Parathyroid adenoma (tissue), 2 donors: ENCODE results near the gene F8.

ENCODE experiments used
- H2AFZ ChIP-seq: fragments of 300-600 bp; sonication (generic); one replicate; pipeline ENCODE4 v1.7.0; 2017; ENCODE audit warnings: antibody characterized with exemption, mild to moderate bottlenecking
- H3K27ac ChIP-seq: fragments of 300-600 bp; sonication (generic); one replicate; pipeline ENCODE4 v1.7.0; 2017
- H3K27me3 ChIP-seq: fragments of 300-600 bp; sonication (generic); one replicate; pipeline ENCODE4 v1.7.0; 2017; ENCODE audit warnings: low read length; ENCODE audit not compliant: control insufficient read depth, insufficient read depth
- H3K36me3 ChIP-seq: fragments of 300-600 bp; sonication (generic); one replicate; pipeline ENCODE4 v1.7.0; 2017; ENCODE audit warnings: low read length; ENCODE audit not compliant: control insufficient read depth, insufficient read depth
- H3K4me1 ChIP-seq: fragments of 300-600 bp; sonication (generic); one replicate; pipeline ENCODE4 v1.7.0; 2017; ENCODE audit warnings: control low read depth
- H3K4me2 ChIP-seq: fragments of 300-600 bp; sonication (generic); one replicate; pipeline ENCODE4 v1.7.0; 2017; ENCODE audit warnings: low read length
- H3K4me3 ChIP-seq: fragments of 300-600 bp; sonication (generic); one replicate; pipeline ENCODE4 v1.7.0; 2017; ENCODE audit warnings: low read depth, low read length
- H3K79me2 ChIP-seq: fragments of 300-600 bp; sonication (generic); one replicate; pipeline ENCODE4 v1.7.0; 2017; ENCODE audit warnings: control low read depth
- H3K9ac ChIP-seq: fragments of 300-600 bp; sonication (generic); one replicate; pipeline ENCODE4 v1.7.0; 2017; ENCODE audit warnings: mild to moderate bottlenecking
- H3K9me3 ChIP-seq: fragments of 300-600 bp; sonication (generic); one replicate; pipeline ENCODE4 v1.7.0; 2017; ENCODE audit warnings: low read length; ENCODE audit not compliant: control insufficient read depth
- TF ChIP-seq, protein P1 (sequence below): fragments of 300-600 bp; sonication (generic); IDR thresholded peaks from one replicate; pipeline ENCODE4 v1.7.0; 2017; ENCODE audit warnings: antibody characterized with exemption, mild to moderate bottlenecking
- donor health status: primary hyperparathyroidism.

The F8 gene

DNA sequence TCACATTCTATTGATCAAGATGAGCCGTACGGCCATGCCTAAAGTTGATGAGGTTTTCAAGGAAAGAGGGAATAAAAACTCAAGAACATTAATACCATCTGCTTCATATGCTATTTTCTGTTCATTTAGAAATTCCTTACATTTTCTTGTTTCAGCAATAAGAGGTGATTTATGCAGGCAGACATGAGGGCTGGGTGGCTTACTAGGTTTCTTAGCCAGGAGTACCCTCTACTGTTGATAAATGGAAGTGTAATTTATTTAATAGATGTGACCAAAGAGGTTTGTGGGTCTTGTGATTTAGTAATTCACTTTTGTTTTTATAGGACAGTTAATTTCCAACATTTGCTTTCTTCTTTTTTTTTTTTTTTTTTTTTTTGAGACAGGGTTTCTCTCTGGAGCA, 181.7 kb downstream of the F8 start:
- Histone ChIP-seq H3K4me1 (no peaks in the 10 kb centered on the region), H3K4me2 (no peak overlapping the region), H3K36me3 (no peaks in the 10 kb centered on the region), H2AFZ (no peak overlapping the region), H3K79me2 (no peaks in the 10 kb centered on the region), H3K4me3 (no peak overlapping the region), H3K9ac (no peak overlapping the region), H3K27ac (no peak overlapping the region), H3K27me3 (no peaks in the 10 kb centered on the region), H3K9me3 (no peaks in the 10 kb centered on the region)
- TF ChIP-seq, protein P1, sequence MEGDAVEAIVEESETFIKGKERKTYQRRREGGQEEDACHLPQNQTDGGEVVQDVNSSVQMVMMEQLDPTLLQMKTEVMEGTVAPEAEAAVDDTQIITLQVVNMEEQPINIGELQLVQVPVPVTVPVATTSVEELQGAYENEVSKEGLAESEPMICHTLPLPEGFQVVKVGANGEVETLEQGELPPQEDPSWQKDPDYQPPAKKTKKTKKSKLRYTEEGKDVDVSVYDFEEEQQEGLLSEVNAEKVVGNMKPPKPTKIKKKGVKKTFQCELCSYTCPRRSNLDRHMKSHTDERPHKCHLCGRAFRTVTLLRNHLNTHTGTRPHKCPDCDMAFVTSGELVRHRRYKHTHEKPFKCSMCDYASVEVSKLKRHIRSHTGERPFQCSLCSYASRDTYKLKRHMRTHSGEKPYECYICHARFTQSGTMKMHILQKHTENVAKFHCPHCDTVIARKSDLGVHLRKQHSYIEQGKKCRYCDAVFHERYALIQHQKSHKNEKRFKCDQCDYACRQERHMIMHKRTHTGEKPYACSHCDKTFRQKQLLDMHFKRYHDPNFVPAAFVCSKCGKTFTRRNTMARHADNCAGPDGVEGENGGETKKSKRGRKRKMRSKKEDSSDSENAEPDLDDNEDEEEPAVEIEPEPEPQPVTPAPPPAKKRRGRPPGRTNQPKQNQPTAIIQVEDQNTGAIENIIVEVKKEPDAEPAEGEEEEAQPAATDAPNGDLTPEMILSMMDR, result peak; percentile 55

DNA sequence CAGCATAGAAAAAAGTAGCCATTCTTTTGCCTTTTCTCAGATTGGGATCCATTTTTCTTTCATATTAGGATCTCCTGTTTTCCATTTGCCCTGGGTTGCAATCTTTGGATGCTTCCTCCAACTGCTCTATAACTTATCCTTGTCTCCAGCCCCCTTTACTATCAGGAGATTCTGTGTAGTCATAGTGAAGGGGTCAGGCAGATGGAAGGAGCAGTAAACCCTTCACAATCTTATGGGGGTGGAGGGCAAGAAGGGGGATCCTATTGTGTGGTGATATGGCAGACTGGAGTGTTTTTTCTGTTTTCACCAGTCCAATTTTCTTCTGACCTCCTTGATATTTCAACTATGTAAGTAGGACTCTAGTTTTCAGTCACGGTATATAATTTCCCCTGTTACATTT, 186.4 kb downstream of the F8 start:
- H3K4me2 ChIP-seq, result no peak overlapping the region
- H3K27ac ChIP-seq, result no peak overlapping the region
- TF ChIP-seq, protein P1, result no peak
- no peak overlapping the region for H3K9ac ChIP-seq
- no peaks in the 10 kb centered on the region for H3K36me3 ChIP-seq
- H3K27me3 ChIP-seq, result no peaks in the 10 kb centered on the region
- no peak overlapping the region for H3K4me3 ChIP-seq
- H3K4me1 ChIP-seq, result no peaks in the 10 kb centered on the region
- H3K79me2 ChIP-seq, result no peaks in the 10 kb centered on the region
- no peak overlapping the region for H2AFZ ChIP-seq
- H3K9me3 ChIP-seq, result no peaks in the 10 kb centered on the region

DNA sequence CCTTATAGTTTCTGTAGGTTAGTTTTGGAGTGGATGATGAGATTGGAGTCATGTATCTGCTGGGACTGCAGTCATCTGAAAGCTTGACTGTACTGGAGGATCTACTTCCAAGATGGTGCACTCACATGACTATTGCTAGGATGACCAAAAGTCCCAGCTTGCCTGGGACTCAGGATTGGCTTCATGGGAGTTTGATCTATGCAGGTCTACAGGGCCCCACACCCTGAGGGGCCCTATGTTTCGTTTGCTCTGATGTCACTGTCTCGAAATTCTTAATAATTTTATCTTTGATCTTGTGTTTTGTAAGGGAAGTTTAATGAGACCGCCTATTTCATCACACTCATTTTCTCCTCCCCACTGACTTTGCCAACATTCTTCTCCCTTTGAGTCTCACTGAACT, 188.0 kb downstream of the F8 start, which contains the start of gene SMIM9:
Gene SMIM9 (minus strand): TSS at position 101 of the 400 bp plus-strand sequence. CDS start 3,806 bp downstream, outside the sequence.
- Histone ChIP-seq H3K4me2 (no peak within 1 kb of the TSS), H3K4me3 (no peak within 1 kb of the TSS), H3K36me3 (no peaks in the 10 kb centered on the region), H3K9me3 (no peaks in the 10 kb centered on the region), H3K27me3 (no peaks in the 10 kb centered on the region), H3K27ac (no peak within 1 kb of the TSS), H3K4me1 (no peaks in the 10 kb centered on the region), H3K79me2 (no peaks in the 10 kb centered on the region), H2AFZ (no peak within 1 kb of the TSS), H3K9ac (no peak within 1 kb of the TSS)
- TF ChIP-seq, protein P1, result no peak

DNA sequence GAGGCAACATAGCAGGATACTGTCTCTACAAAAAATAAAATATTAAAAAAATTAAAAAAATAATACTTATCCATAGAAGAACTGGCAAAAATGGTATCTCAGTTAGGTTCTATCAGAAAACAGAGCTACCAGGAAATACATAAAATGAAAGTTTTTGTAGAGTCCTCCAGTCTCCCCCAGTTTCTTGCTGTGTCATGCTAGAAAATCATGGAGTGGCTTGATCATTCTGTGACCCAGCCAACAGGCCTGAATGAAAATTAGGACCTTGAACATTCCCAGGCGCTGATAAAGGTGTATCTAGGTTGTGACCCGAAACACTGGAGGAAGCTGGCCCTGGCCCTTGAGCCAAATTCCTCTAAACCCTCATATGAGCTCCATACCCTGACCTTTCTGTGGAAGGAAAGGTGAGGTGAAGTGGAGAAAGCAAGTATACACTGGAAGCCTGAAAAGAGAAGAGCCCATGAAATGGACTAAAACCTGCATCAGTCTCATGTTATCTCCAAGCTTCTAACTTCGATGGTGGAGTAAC, 188.7 kb downstream of the F8 start:
- no peak overlapping the region for H3K4me3 ChIP-seq
- no peak overlapping the region for H2AFZ ChIP-seq
- H3K4me1 ChIP-seq, result no peaks in the 10 kb centered on the region
- no peaks in the 10 kb centered on the region for H3K36me3 ChIP-seq
- H3K9ac ChIP-seq, result no peak overlapping the region
- H3K9me3 ChIP-seq, result no peaks in the 10 kb centered on the region
- H3K27ac ChIP-seq, result no peak overlapping the region
- TF ChIP-seq, protein P1, result no peak
- no peak overlapping the region for H3K4me2 ChIP-seq
- no peaks in the 10 kb centered on the region for H3K79me2 ChIP-seq
- no peaks in the 10 kb centered on the region for H3K27me3 ChIP-seq

DNA sequence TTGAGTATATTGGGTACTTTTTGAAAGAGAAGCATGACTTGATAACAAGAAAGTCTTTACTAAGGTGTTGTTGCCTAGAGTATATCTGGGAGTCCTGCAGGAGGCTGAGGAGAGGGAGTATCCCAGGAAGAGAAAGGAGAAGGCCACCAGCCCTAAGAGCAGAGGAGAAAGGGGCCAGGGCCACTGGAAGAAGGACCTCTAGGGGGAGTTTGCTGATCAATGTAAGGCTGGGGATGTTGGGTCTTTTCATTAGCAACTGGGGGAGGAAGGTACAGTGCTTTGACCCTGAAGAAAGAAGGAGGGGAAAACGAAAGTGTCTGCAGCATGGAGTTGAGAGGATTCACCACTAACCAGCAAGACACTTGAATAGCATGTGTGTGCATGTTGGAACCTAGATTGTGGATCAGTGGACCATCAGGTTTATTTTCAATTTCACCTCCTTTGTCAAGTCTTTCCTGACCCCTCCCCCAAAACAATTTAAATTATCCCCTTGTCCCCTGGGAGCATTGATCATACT, 192.5 kb downstream of the F8 start:
- Histone ChIP-seq H3K9ac (no peak overlapping the region), H3K79me2 (no peaks in the 10 kb centered on the region), H3K4me3 (no peak overlapping the region), H2AFZ (no peak overlapping the region), H3K27ac (no peak overlapping the region), H3K4me2 (no peak overlapping the region), H3K9me3 (no peaks in the 10 kb centered on the region), H3K27me3 (no peaks in the 10 kb centered on the region), H3K36me3 (no peaks in the 10 kb centered on the region), H3K4me1 (no peaks in the 10 kb centered on the region)
- TF ChIP-seq, protein P1, result no peak
